ENCODE data around the gene ZNF648.

GRCh38 chr1:182095946-182096345 lies 34.4 kb upstream of the ZNF648 start:
- no peak for TF ChIP-seq CTCF (IDR thresholded peaks at IDR 0.05; ENCODE audit: insufficient read depth, low read length, poor library complexity, severe bottlenecking)
- no peak for TF ChIP-seq EZH2phosphoT487 (conservative IDR thresholded peaks at IDR 0.05; ENCODE audit: low read length)

All from SU-DHL-6 (cell line).